GM23338 (cell line): ENCODE data around the gene PRDM5.

Experiments used
- EZH2 ChIP-seq: fragments of 200-600 bp; sonication (generic); IDR thresholded peaks from one replicate; pipeline ENCODE4 v1.8.0; 2017; ENCODE audit warnings: antibody characterized with exemption, mild to moderate bottlenecking, low read depth; ENCODE audit not compliant: unreplicated experiment
- NANOG ChIP-seq: IDR thresholded peaks from 2 replicates; pipeline ENCODE4 v1.6.1; 2016; ENCODE audit warnings: antibody characterized with exemption, borderline replicate concordance
- TF ChIP-seq, protein P1 (sequence below), 2 experiments: fragments of 200-600 bp in 1 of 2; sonication (generic) in 1 of 2; conservative IDR thresholded peaks; 2 replicates each; pipeline versions ENCODE4 v1.5.1 to v1.6.1; 2016 to 2017; ENCODE audit warnings: antibody characterized with exemption in 2 of 2, low read depth in 2 of 2, mild to moderate bottlenecking in 2 of 2, moderate library complexity in 1 of 2
- TF ChIP-seq, protein P2 (sequence below): IDR thresholded peaks from one replicate; pipeline ENCODE4 v1.6.1; 2018; ENCODE audit warnings: antibody characterized with exemption; ENCODE audit not compliant: unreplicated experiment

DNA sequence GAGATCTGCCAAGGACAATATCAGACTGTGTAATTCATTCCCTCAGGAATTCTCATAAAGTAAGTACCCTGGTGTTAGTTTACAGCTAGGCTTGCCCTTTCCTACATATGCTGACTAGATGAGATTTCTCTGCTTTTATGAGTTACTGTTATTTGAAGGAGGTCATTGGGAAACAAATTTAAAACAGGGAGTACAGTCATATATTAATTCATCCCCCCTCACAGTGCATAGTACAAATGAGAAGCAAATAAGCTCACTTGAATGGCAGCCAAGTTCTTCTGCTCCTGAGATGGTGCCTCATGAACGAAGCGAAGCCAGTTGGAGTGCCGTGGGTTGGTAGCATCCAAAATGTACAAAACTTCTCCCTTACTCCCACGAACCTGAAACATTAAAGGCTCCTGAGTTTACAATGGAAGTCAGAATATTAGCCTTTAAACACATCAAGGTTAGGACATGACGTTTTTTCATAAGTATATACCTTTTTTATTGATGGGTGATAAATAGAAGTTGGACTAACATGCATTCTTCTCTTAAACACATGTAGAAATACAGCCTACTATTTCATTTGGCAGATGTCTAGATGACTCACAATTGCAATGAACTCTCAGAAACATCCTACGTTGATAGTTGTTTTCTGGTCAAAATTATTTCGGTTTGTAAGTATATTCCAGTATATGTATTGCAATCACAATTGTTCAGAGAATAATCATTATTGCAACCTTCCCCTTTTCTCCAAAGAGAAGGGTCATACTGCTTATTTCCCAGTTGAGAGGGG lies 69.2 kb downstream of the PRDM5 start:
- TF ChIP-seq, protein P1, sequence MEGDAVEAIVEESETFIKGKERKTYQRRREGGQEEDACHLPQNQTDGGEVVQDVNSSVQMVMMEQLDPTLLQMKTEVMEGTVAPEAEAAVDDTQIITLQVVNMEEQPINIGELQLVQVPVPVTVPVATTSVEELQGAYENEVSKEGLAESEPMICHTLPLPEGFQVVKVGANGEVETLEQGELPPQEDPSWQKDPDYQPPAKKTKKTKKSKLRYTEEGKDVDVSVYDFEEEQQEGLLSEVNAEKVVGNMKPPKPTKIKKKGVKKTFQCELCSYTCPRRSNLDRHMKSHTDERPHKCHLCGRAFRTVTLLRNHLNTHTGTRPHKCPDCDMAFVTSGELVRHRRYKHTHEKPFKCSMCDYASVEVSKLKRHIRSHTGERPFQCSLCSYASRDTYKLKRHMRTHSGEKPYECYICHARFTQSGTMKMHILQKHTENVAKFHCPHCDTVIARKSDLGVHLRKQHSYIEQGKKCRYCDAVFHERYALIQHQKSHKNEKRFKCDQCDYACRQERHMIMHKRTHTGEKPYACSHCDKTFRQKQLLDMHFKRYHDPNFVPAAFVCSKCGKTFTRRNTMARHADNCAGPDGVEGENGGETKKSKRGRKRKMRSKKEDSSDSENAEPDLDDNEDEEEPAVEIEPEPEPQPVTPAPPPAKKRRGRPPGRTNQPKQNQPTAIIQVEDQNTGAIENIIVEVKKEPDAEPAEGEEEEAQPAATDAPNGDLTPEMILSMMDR (conservative IDR thresholded peaks at IDR 0.05; ENCODE audit: low read depth in 2 of 2): no peak
- TF ChIP-seq NANOG (no peak), EZH2 (no peak)
- TF ChIP-seq, protein P2, sequence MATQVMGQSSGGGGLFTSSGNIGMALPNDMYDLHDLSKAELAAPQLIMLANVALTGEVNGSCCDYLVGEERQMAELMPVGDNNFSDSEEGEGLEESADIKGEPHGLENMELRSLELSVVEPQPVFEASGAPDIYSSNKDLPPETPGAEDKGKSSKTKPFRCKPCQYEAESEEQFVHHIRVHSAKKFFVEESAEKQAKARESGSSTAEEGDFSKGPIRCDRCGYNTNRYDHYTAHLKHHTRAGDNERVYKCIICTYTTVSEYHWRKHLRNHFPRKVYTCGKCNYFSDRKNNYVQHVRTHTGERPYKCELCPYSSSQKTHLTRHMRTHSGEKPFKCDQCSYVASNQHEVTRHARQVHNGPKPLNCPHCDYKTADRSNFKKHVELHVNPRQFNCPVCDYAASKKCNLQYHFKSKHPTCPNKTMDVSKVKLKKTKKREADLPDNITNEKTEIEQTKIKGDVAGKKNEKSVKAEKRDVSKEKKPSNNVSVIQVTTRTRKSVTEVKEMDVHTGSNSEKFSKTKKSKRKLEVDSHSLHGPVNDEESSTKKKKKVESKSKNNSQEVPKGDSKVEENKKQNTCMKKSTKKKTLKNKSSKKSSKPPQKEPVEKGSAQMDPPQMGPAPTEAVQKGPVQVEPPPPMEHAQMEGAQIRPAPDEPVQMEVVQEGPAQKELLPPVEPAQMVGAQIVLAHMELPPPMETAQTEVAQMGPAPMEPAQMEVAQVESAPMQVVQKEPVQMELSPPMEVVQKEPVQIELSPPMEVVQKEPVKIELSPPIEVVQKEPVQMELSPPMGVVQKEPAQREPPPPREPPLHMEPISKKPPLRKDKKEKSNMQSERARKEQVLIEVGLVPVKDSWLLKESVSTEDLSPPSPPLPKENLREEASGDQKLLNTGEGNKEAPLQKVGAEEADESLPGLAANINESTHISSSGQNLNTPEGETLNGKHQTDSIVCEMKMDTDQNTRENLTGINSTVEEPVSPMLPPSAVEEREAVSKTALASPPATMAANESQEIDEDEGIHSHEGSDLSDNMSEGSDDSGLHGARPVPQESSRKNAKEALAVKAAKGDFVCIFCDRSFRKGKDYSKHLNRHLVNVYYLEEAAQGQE: no peak
